Panc1 (cell line): ENCODE data around the gene DPH2.

Experiments
- CTCF ChIP-seq: fragments of 450-650 bp; IDR thresholded peaks from 2 replicates; pipeline ENCODE4 v1.5.1; 2017; ENCODE audit warnings: mild to moderate bottlenecking
- POLR2AphosphoS5 ChIP-seq: IDR thresholded peaks from 2 replicates; pipeline ENCODE4 v1.6.1; 2012; ENCODE audit warnings: mild to moderate bottlenecking, low read depth, low read length, moderate library complexity
- SIN3A ChIP-seq: IDR thresholded peaks from 2 replicates; pipeline ENCODE4 v1.6.1; 2012; ENCODE audit warnings: low read depth, mild to moderate bottlenecking, low read length, moderate library complexity, borderline replicate concordance; ENCODE audit not compliant: insufficient read depth

- no peak for TF ChIP-seq CTCF
- no peak for TF ChIP-seq SIN3A
- no peak for TF ChIP-seq POLR2AphosphoS5
These were observed 37.8 kb upstream of the DPH2 start for GRCh38 chr1:43931711-43932660.
